ENCODE measurements around the gene PGGHG. TPM values are rescaled to one million over a fixed set of nuclear protein-coding genes. Genes with fewer than 3 reads are reported as not detected.
A peak's percentile ranks its signal among the peaks of the same experiment; 100 is the strongest.

PGGHG gene
- total RNA-seq, 4 donors from 2014 or later = 8.5 to 35.3 (median 15.5) TPM

DNA sequence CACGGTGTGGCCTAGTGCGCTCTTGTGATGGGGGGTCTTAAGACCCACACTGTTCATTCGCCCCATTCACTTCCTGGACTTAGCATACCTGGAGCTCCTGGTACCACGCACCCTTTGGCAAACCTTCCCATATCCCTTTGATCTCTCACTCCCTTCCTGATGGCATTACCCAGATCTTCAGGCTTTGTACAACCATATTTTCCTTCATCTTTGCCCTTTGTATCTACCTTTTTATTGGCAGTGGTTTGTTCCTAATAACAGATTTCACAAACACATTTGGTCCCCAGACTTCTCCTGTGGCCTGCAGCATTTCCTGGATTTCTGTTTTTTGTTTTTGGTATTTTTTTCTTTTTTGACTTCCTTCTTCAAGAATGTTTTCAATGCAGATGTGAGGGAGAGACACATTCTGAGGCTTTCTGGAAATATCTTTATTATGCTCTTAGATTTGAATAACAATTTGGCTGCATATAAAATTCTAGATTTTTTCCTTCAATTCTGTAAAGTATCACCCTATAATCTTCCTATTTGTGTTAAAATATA, 47.8 kb downstream of the PGGHG start:
- no peak for ATAC-seq
- Histone ChIP-seq H3K4me3 (no peak overlapping the region), H3K4me1 (peaks cover 0 to 26% (median 12%) of the 10 kb centered on the region in 3 donors), H3K9me3 (no peaks in the 10 kb centered on the region), H3K27ac (peak overlapping the region in 2 of 4 donors; percentile 58 to 71), H3K27me3 (no peaks in the 10 kb centered on the region), H3K36me3 (no peaks in the 10 kb centered on the region)
- TF ChIP-seq EP300 (IDR thresholded peaks at IDR 0.05) (no peak), POLR2A (IDR thresholded peaks at IDR 0.05) (no peak), POLR2AphosphoS5 (IDR thresholded peaks at IDR 0.05) (no peak)
- TF ChIP-seq, protein P1, sequence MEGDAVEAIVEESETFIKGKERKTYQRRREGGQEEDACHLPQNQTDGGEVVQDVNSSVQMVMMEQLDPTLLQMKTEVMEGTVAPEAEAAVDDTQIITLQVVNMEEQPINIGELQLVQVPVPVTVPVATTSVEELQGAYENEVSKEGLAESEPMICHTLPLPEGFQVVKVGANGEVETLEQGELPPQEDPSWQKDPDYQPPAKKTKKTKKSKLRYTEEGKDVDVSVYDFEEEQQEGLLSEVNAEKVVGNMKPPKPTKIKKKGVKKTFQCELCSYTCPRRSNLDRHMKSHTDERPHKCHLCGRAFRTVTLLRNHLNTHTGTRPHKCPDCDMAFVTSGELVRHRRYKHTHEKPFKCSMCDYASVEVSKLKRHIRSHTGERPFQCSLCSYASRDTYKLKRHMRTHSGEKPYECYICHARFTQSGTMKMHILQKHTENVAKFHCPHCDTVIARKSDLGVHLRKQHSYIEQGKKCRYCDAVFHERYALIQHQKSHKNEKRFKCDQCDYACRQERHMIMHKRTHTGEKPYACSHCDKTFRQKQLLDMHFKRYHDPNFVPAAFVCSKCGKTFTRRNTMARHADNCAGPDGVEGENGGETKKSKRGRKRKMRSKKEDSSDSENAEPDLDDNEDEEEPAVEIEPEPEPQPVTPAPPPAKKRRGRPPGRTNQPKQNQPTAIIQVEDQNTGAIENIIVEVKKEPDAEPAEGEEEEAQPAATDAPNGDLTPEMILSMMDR (IDR thresholded peaks at IDR 0.05) = no peak
- 78 to 84% methylated on average over 4 of the region's 4 CpGs for WGBS, 2 donors (ENCODE audit: low coverage in 1 of 2)

GRCh38 chr11:337711-338110, 48.8 kb downstream of the PGGHG start:
- H3K27ac ChIP-seq = no peak overlapping the region
- TF ChIP-seq, protein P1 (IDR thresholded peaks at IDR 0.05) = no peak
- TF ChIP-seq POLR2AphosphoS5 (IDR thresholded peaks at IDR 0.05) (no peak), POLR2A (IDR thresholded peaks at IDR 0.05) (no peak), EP300 (IDR thresholded peaks at IDR 0.05) (no peak)
- 86 to 100% methylated on average over 2 to 5 of the region's 6 CpGs for WGBS, 2 donors (ENCODE audit: low coverage in 1 of 2)
- no peaks in the 10 kb centered on the region for H3K36me3 ChIP-seq
- no peaks in the 10 kb centered on the region for H3K9me3 ChIP-seq
- no peak for ATAC-seq
- H3K4me1 ChIP-seq = peaks cover 0 to 26% (median 12%) of the 10 kb centered on the region in 3 donors
- no peak overlapping the region for H3K4me3 ChIP-seq
- no peaks in the 10 kb centered on the region for H3K27me3 ChIP-seq

- Histone ChIP-seq H3K9me3 (no peaks in the 10 kb centered on the region), H3K36me3 (no peaks in the 10 kb centered on the region), H3K27me3 (no peaks in the 10 kb centered on the region), H3K27ac (no peak overlapping the region), H3K4me1 (peaks cover 0 to 21% (median 12%) of the 10 kb centered on the region in 3 donors), H3K4me3 (no peak overlapping the region)
- no peak for ATAC-seq
- 88 to 96% methylated on average over 2 of the region's 2 CpGs for WGBS, 2 donors (ENCODE audit: low coverage in 1 of 2)
- TF ChIP-seq POLR2A (IDR thresholded peaks at IDR 0.05) = no peak
- TF ChIP-seq, protein P1 (IDR thresholded peaks at IDR 0.05) = no peak
- TF ChIP-seq EP300 (IDR thresholded peaks at IDR 0.05) = no peak
- no peak for TF ChIP-seq POLR2AphosphoS5 (IDR thresholded peaks at IDR 0.05)
Observed at GRCh38 chr11:339963-340362, 51.0 kb downstream of the PGGHG start.

DNA sequence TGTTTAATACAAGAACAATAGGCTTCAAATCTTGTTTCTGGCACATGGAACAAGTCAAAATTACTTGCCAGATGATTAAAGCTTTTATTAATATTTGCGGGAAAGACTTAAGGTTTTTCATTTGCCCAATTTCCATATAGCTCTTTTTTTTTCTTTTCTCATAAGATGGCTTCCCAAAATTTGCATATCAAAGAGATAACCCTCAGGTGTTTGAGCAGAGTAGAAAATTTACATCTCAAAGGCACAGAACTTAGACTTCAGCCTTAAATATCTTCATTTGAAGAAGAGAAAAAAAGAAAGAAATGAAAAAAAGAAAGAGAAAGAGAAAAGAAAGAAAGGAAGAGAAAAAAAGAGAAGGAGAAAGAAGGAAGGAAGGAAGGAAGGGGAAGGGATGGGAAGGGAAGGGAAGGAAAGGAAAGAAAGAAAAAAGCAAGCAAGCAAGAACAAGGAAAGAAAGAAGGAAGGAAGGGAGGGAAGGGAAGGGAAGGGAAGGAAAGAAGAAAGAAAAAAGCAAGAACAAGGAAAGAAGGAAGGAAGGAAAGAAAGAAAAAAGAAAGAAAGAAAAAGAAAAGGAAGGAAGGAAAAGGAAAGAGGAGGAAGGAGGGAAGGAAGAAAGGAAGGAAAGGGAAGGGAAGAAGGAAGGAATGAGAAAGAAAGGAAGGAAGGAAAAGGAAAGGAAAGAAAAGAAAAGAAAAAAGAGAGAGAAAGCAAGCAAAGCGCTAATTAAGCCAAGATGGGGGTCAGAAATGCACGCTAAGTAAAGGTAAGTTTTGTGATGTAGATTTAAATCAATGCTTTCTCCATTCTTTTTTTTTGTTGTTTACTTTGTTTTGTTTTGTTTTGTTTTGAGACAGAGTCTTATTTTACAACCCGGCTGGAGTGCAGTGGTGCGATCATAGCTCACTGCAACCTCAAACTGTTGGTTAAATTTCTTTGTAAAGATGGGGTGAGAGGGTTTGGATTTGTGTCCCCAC, 51.9 kb downstream of the PGGHG start:
- Histone ChIP-seq H3K4me3 (no peak overlapping the region), H3K27ac (no peak overlapping the region), H3K4me1 (peaks cover 0 to 13% (median 8%) of the 10 kb centered on the region in 3 donors), H3K9me3 (no peaks in the 10 kb centered on the region), H3K27me3 (no peaks in the 10 kb centered on the region), H3K36me3 (no peaks in the 10 kb centered on the region)
- WGBS, 2 donors (ENCODE audit: low coverage in 1 of 2) = 66 to 86% methylated on average over 3 to 5 of the region's 5 CpGs
- ATAC-seq = no peak
- TF ChIP-seq, protein P1 (IDR thresholded peaks at IDR 0.05) = no peak
- TF ChIP-seq EP300 (IDR thresholded peaks at IDR 0.05) (no peak), POLR2A (IDR thresholded peaks at IDR 0.05) (no peak), POLR2AphosphoS5 (IDR thresholded peaks at IDR 0.05) (no peak)
